Nephron (organoid): ENCODE data around the gene EDIL3.

Source experiments
- H3K27ac Mint-ChIP-seq, 3 experiments: 2 replicates each; pipeline ENCODE4 v1.8.0; 2020; ENCODE audit warnings: mixed read lengths in 3 of 3, mild to moderate bottlenecking in 2 of 3, moderate library complexity in 1 of 3
- H3K27me3 Mint-ChIP-seq: 2 replicates; pipeline ENCODE4 v1.8.0; 2021; ENCODE audit warnings: low read depth, mild to moderate bottlenecking, moderate library complexity, mixed read lengths
- H3K36me3 Mint-ChIP-seq: 2 replicates; pipeline ENCODE4 v1.8.0; 2020; ENCODE audit warnings: low read depth, mixed read lengths
- H3K4me1 Mint-ChIP-seq: 2 replicates; pipeline ENCODE4 v1.8.0; 2020; ENCODE audit warnings: mixed read lengths
- H3K4me3 Mint-ChIP-seq, 3 experiments: 2 replicates each; pipeline ENCODE4 v1.8.0; 2020; ENCODE audit warnings: mild to moderate bottlenecking in 3 of 3, mixed read lengths in 3 of 3, moderate library complexity in 2 of 3
- H3K9me3 Mint-ChIP-seq: 2 replicates; pipeline ENCODE4 v1.8.0; 2020; ENCODE audit warnings: mixed read lengths
- TF ChIP-seq, protein P1 (sequence below), 3 experiments: fragments of 200-600 bp; sonication (generic); IDR thresholded peaks; one replicate each; pipeline ENCODE4 v1.5.0; 2021; ENCODE audit warnings: antibody characterized with exemption in 3 of 3; ENCODE audit not compliant: unreplicated experiment in 3 of 3

The EDIL3 gene, protein sequence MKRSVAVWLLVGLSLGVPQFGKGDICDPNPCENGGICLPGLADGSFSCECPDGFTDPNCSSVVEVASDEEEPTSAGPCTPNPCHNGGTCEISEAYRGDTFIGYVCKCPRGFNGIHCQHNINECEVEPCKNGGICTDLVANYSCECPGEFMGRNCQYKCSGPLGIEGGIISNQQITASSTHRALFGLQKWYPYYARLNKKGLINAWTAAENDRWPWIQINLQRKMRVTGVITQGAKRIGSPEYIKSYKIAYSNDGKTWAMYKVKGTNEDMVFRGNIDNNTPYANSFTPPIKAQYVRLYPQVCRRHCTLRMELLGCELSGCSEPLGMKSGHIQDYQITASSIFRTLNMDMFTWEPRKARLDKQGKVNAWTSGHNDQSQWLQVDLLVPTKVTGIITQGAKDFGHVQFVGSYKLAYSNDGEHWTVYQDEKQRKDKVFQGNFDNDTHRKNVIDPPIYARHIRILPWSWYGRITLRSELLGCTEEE

DNA sequence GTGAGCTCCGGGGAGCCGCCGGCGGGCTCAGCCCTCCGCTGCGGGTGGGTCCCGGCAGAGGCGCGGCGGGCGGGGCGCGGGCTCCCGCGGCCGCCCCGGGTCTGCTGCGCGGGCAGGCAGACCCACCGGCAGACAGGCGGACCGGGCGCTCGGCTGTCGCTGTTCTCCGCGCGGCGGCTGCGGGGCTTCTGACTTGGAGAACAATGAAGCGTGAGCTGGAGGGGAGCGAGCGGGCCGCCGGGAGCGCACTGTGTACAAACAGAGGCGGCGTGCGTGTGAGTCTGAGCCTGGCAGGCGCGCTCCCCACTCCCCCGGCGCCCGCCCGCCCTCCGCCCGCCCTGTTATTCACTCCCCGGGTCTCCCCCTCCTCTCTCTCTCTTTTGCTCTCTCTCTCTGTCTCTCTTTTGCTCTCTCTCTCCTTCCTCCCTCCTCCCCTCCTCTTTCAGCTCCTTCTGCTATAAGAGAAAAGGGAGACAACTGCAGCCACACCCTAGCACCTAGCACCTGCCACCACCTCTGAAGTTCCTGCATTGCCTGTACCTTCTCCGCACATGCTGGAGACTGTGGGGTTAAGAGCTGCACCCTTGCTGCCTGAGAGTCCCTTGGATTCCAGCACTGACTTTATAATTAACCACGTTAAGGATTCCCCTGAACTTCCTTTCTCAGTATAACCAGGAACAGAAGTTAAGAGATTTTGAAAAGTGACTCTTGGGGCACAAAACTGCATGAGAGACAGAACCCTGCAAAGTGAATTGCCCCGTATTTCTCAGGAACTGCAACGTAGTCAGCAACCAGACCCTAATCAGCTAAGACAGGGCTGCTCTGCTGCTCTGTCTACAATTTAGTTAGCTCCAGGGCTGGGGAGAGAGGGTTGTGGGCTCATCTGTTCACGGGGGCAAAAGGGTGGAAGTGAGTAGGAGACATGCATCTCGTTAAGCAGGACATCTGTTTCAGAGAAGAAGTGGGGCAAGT is at the start of gene EDIL3:
Gene EDIL3 (minus strand): TSS at position 277 of the 972 bp plus-strand sequence. CDS start 506 bp downstream, outside the sequence.
- Mint-ChIP-seq H3K9me3 (no peaks in the 10 kb centered on the region), H3K36me3 (no peaks in the 10 kb centered on the region), H3K4me1 (peaks cover 19% of the 10 kb centered on the region), H3K27ac (peak within 1 kb of the TSS; percentile 51 to 96 (median 95)), H3K27me3 (peaks cover 52% of the 10 kb centered on the region), H3K4me3 (peak within 1 kb of the TSS; percentile 91 to 94 (median 92))
- TF ChIP-seq, protein P1, sequence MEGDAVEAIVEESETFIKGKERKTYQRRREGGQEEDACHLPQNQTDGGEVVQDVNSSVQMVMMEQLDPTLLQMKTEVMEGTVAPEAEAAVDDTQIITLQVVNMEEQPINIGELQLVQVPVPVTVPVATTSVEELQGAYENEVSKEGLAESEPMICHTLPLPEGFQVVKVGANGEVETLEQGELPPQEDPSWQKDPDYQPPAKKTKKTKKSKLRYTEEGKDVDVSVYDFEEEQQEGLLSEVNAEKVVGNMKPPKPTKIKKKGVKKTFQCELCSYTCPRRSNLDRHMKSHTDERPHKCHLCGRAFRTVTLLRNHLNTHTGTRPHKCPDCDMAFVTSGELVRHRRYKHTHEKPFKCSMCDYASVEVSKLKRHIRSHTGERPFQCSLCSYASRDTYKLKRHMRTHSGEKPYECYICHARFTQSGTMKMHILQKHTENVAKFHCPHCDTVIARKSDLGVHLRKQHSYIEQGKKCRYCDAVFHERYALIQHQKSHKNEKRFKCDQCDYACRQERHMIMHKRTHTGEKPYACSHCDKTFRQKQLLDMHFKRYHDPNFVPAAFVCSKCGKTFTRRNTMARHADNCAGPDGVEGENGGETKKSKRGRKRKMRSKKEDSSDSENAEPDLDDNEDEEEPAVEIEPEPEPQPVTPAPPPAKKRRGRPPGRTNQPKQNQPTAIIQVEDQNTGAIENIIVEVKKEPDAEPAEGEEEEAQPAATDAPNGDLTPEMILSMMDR (IDR thresholded peaks at IDR 0.05; ENCODE audit: unreplicated experiment in 3 of 3) = no peak

GRCh38 chr5:84433461-84433860 is 48.8 kb upstream of the EDIL3 start:
- Mint-ChIP-seq H3K9me3 (peaks cover 4% of the 10 kb centered on the region), H3K27ac (no peak overlapping the region), H3K27me3 (no peaks in the 10 kb centered on the region), H3K4me1 (peaks cover 5% of the 10 kb centered on the region), H3K4me3 (no peak overlapping the region), H3K36me3 (peaks cover 3% of the 10 kb centered on the region)
- TF ChIP-seq, protein P1 (IDR thresholded peaks at IDR 0.05; ENCODE audit: unreplicated experiment in 3 of 3) = no peak

DNA sequence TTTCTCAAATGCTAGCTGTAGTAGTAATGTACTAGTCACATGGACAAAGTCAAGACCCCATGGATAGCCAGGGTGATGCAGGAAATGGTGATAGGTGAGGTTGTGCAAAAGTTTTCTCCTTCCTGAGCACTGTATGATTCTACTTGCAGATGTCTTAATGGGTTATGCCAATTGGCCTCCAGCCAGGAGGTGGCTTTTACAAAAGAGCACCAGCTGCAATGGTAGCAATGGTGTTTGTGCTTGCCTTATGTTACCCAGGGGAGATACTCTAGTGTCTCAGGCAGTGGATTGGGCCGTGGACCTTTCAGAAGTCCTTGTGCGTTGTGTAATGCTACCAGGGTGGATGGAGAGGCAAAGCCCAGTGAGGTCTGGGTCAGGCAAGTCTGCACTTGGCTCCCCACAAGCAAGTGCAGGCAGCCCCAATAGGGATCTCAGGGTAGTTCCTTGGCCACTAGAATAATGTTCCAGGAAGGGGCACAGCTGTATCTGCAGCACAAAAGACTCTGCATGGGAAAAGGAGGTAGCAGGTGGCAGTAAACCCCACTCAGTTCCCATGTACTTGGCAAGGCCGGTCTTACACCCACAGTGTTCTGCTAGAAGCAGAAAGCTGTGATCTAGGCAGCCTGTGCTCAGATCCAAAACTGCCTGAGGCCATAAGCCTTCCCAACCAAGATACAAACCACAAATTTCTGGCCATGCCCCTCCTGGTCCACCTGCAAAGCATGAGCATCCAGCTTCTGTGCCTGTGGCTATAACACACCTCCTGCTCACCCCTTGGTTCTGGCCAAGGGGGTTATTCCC is 46.4 kb upstream of the EDIL3 start:
- H3K27ac Mint-ChIP-seq = no peak overlapping the region
- TF ChIP-seq, protein P1 (IDR thresholded peaks at IDR 0.05; ENCODE audit: unreplicated experiment in 3 of 3) = no peak
- H3K36me3 Mint-ChIP-seq = peaks cover 3% of the 10 kb centered on the region
- H3K9me3 Mint-ChIP-seq = peaks cover 3% of the 10 kb centered on the region
- no peaks in the 10 kb centered on the region for H3K27me3 Mint-ChIP-seq
- H3K4me1 Mint-ChIP-seq = peaks cover 2% of the 10 kb centered on the region
- H3K4me3 Mint-ChIP-seq = no peak overlapping the region

DNA sequence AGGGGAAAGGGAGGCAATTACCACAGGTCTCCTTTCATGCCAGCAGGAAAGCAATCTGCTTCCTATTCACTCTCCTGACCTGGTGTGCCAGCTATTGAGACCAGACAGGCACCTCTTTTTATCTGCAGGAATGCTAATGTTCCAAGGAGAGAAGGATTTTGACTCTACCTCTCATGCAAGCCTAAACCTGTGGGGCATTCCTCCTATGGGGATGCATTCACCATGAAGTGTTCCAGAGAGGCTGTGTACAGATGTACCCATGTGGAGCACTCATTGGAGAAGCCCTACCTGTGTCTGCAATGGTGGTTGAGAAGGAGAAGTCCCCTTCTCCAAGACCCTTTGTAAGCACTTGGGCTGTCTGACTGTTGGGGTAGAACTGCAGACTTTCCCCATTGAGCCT is 45.4 kb upstream of the EDIL3 start:
- Mint-ChIP-seq H3K4me1 (no peaks in the 10 kb centered on the region), H3K4me3 (no peak overlapping the region), H3K27me3 (no peaks in the 10 kb centered on the region), H3K27ac (no peak overlapping the region), H3K36me3 (peaks cover 3% of the 10 kb centered on the region), H3K9me3 (peaks cover 2% of the 10 kb centered on the region)
- TF ChIP-seq, protein P1 (IDR thresholded peaks at IDR 0.05; ENCODE audit: unreplicated experiment in 3 of 3) = no peak

- Mint-ChIP-seq H3K4me1 (no peaks in the 10 kb centered on the region), H3K4me3 (no peak overlapping the region), H3K27me3 (no peaks in the 10 kb centered on the region), H3K36me3 (peaks cover 3% of the 10 kb centered on the region), H3K9me3 (peaks cover 2% of the 10 kb centered on the region), H3K27ac (no peak overlapping the region)
- TF ChIP-seq, protein P1 (IDR thresholded peaks at IDR 0.05; ENCODE audit: unreplicated experiment in 3 of 3) = no peak
Measured at GRCh38 chr5:84425365-84425881, 40.7 kb upstream of the EDIL3 start.
